HepG2 (cell line): Measurements from ENCODE around the gene MLLT11. TPM values are rescaled to one million over a fixed set of nuclear protein-coding genes. Genes with fewer than 3 reads are reported as not detected.

Experiments
- ATAC-seq: fragments of 200-7000 bp; cut with Tn5 transposase; 3 replicates; pipeline ENCODE4 v1.9.1; 2020; ENCODE audit warnings: mild to moderate bottlenecking, moderate library complexity
- BruUV-seq: library from RNA; stranded (reverse); fragments of 400-500 nt; replicated peaks from 2 replicates; lab custom pipeline; 2021; lab: Mats Ljungman, UMichigan
- CTCF ChIA-PET: fragments of 300-600 bp; formaldehyde crosslinking; extraction: SDS; loops from one replicate; lab custom pipeline; 2021; ENCODE audit warnings: low total read pairs, inconsistent platforms, low intra/inter-chr PET ratio; lab: Yijun Ruan, JAX
- POLR2A ChIA-PET: fragments of 350-600 bp; sonication (Branson Sonifier 250); formaldehyde crosslinking; loops from one replicate; lab custom pipeline; 2020; ENCODE audit warnings: antibody characterized with exemption, inconsistent platforms; lab: Yijun Ruan, JAX
- DNase-seq: peaks from one replicate; pipeline ENCODE4 v3.0.0-alpha.2; 2015; ENCODE audit warnings: low spot score
- FAIRE-seq: peaks from 3 replicates; lab custom pipeline; 2011; peaks lifted over from hg19 to GRCh38; lab: Jason Lieb, UNC
- H2AFZ ChIP-seq: one replicate; pipeline ENCODE4 v1.6.1; 2011; ENCODE audit warnings: low read length, inconsistent platforms
- H3K27ac ChIP-seq: fragments of 300-600 bp; 3 replicates; pipeline ENCODE4 v1.8.0; 2011; ENCODE audit warnings: mixed run types, mild to moderate bottlenecking, mixed read lengths, low read length, inconsistent platforms; ENCODE audit not compliant: insufficient read depth; ENCODE audit errors: extremely low read length
- H3K27me3 ChIP-seq, 2 experiments: fragments of 200-600 bp in 1 of 2; 2 replicates in 1 of 2; 3 replicates in 1 of 2; pipeline versions ENCODE4 v1.6.0 to v1.8.0; 2011; ENCODE audit warnings: low read length in 2 of 2, mild to moderate bottlenecking in 2 of 2, moderate library complexity in 2 of 2, inconsistent platforms in 1 of 2; ENCODE audit not compliant: insufficient read depth in 2 of 2, control insufficient read depth in 1 of 2
- H3K36me3 ChIP-seq, 2 experiments: fragments of 200-600 bp in 1 of 2; replicated peaks in 1 of 2; 2 replicates in 1 of 2; 3 replicates in 1 of 2; pipeline versions ENCODE4 v1.5.1 to v1.8.0; 2011; ENCODE audit warnings: low read length in 2 of 2, inconsistent platforms in 1 of 2; ENCODE audit not compliant: insufficient read depth in 2 of 2, control insufficient read depth in 1 of 2
- H3K4me1 ChIP-seq: 2 replicates; pipeline ENCODE4 v1.5.1; 2012; ENCODE audit warnings: low read length, inconsistent platforms; ENCODE audit not compliant: insufficient read depth
- H3K4me2 ChIP-seq: 2 replicates; pipeline ENCODE4 v1.6.0; 2011; ENCODE audit warnings: low read depth, low read length, inconsistent platforms
- H3K4me3 ChIP-seq, 3 experiments: fragments of 200-600 bp in 1 of 3; sonication (generic), shearing (Covaris generic) in 1 of 3; replicated peaks in 1 of 3; 2 replicates each; pipeline ENCODE4 v1.5.1; 2011 to 2016; ENCODE audit warnings: low read length in 3 of 3, inconsistent platforms in 2 of 3, low read depth in 2 of 3, mild to moderate bottlenecking in 2 of 3, control low read depth in 1 of 3, mixed read lengths in 1 of 3; ENCODE audit not compliant: insufficient read depth in 1 of 3
- H3K79me2 ChIP-seq: one replicate; pipeline ENCODE4 v1.6.1; 2011; ENCODE audit warnings: low read length, inconsistent platforms; ENCODE audit not compliant: insufficient read depth
- H3K9ac ChIP-seq: 2 replicates; pipeline ENCODE4 v1.6.0; 2011; ENCODE audit warnings: mild to moderate bottlenecking, low read depth, low read length, inconsistent platforms; ENCODE audit not compliant: insufficient read depth
- H3K9me3 ChIP-seq: 2 replicates; pipeline ENCODE4 v1.5.1; 2012; ENCODE audit warnings: mild to moderate bottlenecking, low read length
- H4K20me1 ChIP-seq: 2 replicates; pipeline ENCODE4 v1.6.0; 2011; ENCODE audit warnings: inconsistent platforms, mild to moderate bottlenecking, low read length, moderate library complexity; ENCODE audit not compliant: insufficient read depth
- AGO2 ChIP-seq: fragments of 200-400 bp; formaldehyde crosslinking; optimal IDR thresholded peaks from 2 replicates; pipeline ENCODE3; 2017; ENCODE audit warnings: mild to moderate bottlenecking, low read depth, low read length, moderate library complexity
- AHR ChIP-seq: IDR thresholded peaks from 2 replicates; pipeline ENCODE4 v1.6.1; 2018; ENCODE audit warnings: missing genetic modification reagents, missing compliant biosample characterization
- ARNTL ChIP-seq: sonication (generic); formaldehyde crosslinking; IDR thresholded peaks from 2 replicates; pipeline ENCODE4 v1.4.0; 2020; ENCODE audit warnings: mild to moderate bottlenecking, missing genetic modification reagents
- DNMT3B ChIP-seq: conservative IDR thresholded peaks from 2 replicates; pipeline ENCODE4 v1.6.1; 2016; ENCODE audit warnings: missing biosample characterization, control low read depth
- HHEX ChIP-seq: IDR thresholded peaks from 2 replicates; pipeline ENCODE4 v1.6.1; 2016; ENCODE audit warnings: control low read depth
- PTBP1 ChIP-seq: fragments of 200-400 bp; formaldehyde crosslinking; IDR thresholded peaks from 2 replicates; pipeline ENCODE4 v1.6.1; 2018; ENCODE audit warnings: low read length, low read depth; ENCODE audit not compliant: poor library complexity, severe bottlenecking
- ZFP82 ChIP-seq: sonication (generic); formaldehyde crosslinking; IDR thresholded peaks from 2 replicates; pipeline ENCODE4 v1.5.1; 2020; ENCODE audit warnings: mild to moderate bottlenecking, missing genetic modification reagents, borderline replicate concordance
- ZKSCAN1 ChIP-seq: fragments of 150-350 bp; IDR thresholded peaks from 2 replicates; pipeline ENCODE4 v1.6.1; 2014; ENCODE audit warnings: low read length
- ZNF253 ChIP-seq: sonication (generic); formaldehyde crosslinking; IDR thresholded peaks from 2 replicates; pipeline ENCODE4 v1.8.0; 2022; ENCODE audit warnings: mild to moderate bottlenecking, missing genetic modification reagents, borderline replicate concordance
- ZNF296 ChIP-seq: sonication (generic); formaldehyde crosslinking; conservative IDR thresholded peaks from 2 replicates; pipeline ENCODE4 v1.5.0; 2020; ENCODE audit warnings: mild to moderate bottlenecking, missing genetic modification reagents
- ZNF510 ChIP-seq: sonication (generic); formaldehyde crosslinking; IDR thresholded peaks from 2 replicates; pipeline ENCODE4 v1.4.0; 2020; ENCODE audit warnings: low read depth, mild to moderate bottlenecking, missing genetic modification reagents
- ZNF570 ChIP-seq: sonication (generic); formaldehyde crosslinking; IDR thresholded peaks from 2 replicates; pipeline ENCODE4 v1.4.0; 2020; ENCODE audit warnings: mild to moderate bottlenecking, missing genetic modification reagents, borderline replicate concordance
- ZNF792 ChIP-seq: IDR thresholded peaks from 2 replicates; pipeline ENCODE4 v1.6.1; 2016
- WGBS: methylation state at CpG from one replicate; pipeline ENCODE4 v1.1.6; 2017; ENCODE audit warnings: low lambda C conversion rate; 5-methylcytosine and 5-hydroxymethylcytosine counted together
- in situ Hi-C: cut with HindIII; loops from 2 replicates; pipeline ENCODE4 v1.10.0; 2017; ENCODE audit warnings: low pct_unique_long_range_greater_than_20kb; ENCODE audit not compliant: extremely low pct_ligation_motif_present
- intact Hi-C: fragments of 100-400 bp; cut with micrococcal nuclease; formaldehyde crosslinking; loops from one replicate; pipeline ENCODE4 v1.10.0; 2022; ENCODE audit not compliant: unreplicated experiment
- polyA plus RNA-seq, 8 experiments: library from polyadenylated mRNA; depleted of rRNA in 3 of 8; stranded (reverse) in 7 of 8; unstranded in 1 of 8; fragments of >200 nt; fragmentation: Illumina TruSeq in 4 of 8; extraction: Trizol in 4 of 8; gene quantifications; 2 replicates each; pipeline versions ENCODE4 v1.2.1 to v1.2.3, GENCODE V29; 2011 to 2016; ENCODE audit warnings: low read depth in 4 of 8, missing spikeins in 1 of 8, mixed read lengths in 1 of 8; ENCODE audit not compliant: insufficient read depth in 1 of 8
- total RNA-seq, 5 experiments: library from RNA; depleted of rRNA; stranded (reverse); fragments of >200 nt; fragmentation: Illumina TruSeq; extraction: Trizol; gene quantifications; 2 replicates each; pipeline ENCODE4 v1.2.3, GENCODE V29; 2016; ENCODE audit warnings: low read depth in 1 of 5
- TF ChIP-seq, protein P1 (sequence below): sonication (generic); formaldehyde crosslinking; IDR thresholded peaks from 2 replicates; pipeline ENCODE4 v1.4.0; 2020; ENCODE audit warnings: missing genetic modification reagents
- TF ChIP-seq, protein P2 (sequence below): fragments of 450-650 bp; IDR thresholded peaks from 2 replicates; pipeline ENCODE4 v1.6.1; 2016
- TF ChIP-seq, protein P3 (sequence below): sonication (generic); formaldehyde crosslinking; IDR thresholded peaks from 2 replicates; pipeline ENCODE4 v1.5.0; 2020; ENCODE audit warnings: missing genetic modification reagents

The MLLT11 gene
- total and polyA plus RNA-seq, 2 of the 13 experiments (the other 11 are each of a cell fraction or from before 2014, with no cell fraction given), result 0.21 to 0.22 TPM

DNA sequence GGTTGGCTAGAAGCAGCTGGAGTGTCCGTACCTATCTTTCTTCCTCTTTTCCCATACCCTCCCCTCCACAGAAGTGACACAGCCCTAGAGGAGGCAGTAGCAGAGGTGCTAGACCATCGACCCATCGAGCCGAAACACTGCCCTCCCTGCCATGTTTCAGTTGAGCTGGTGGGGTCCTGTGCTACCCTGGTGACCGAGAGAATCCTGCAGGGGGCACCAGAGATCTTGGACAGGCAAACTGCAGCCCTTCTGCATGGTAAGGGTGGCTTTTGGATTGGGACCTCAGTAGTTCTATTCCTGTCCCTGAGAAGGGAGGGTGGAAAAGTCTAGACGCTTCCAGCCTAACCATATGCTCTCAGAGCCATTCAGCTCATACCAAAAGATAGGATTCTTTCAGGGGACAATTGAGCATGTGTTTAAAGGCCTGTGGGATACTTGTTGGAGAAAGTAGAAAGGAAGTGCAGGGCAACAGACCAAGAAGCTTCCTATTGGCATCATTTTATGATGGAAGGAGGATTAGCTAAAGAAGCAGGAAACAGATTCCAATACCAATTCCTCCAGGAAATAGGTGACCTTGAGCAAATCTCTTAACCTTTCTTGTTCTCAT, 35.6 kb upstream of the MLLT11 start (continued):
- TF ChIP-seq PTBP1 (no peak), ZNF296 (CRISPR knock-in tag) (no peak)

DNA sequence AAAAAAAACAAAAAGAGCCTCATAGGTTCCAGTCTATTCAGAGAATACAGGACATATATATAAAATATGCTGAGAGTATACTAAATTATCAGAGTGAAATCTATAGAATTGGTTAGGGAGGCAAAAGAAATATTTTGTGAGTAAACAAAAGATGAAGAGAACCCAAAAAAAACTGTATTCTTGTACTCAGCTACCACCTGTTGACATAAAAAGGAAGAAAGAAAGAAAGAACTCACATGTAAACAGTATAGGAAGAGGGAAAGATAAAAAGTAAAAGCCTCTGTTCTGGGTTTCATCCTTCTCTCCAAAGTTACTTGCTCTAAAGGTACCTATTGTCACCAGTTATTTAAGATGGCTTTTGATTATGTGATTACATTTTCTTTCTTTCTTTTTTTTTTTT, 33.7 kb upstream of the MLLT11 start:
- intact Hi-C loops, result no loop called here
- no peak for FAIRE-seq

DNA sequence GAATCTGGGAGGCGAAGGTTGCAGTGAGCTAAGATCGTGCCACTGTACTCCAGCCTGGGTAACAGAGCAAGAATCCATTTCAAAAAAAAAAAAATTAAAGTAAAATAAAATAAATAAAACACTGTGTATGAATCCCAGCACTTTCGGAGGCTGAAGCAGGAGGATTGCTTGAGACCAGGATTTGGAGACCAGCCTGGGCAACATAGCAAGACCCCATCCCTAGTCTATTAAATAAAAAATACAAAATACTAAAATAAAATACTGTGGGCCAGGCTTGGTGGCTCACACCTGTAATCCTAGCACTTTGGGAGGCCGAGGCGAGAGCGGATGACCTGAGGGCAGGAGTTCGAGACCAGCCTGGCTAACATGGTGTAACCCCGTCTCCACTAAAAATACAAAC, 28.0 kb upstream of the MLLT11 start:
- DNase-seq (no peak), ATAC-seq (no peak), FAIRE-seq (no peak)
- no TSS peak for BruUV-seq
- no peaks in the 10 kb centered on the region for H4K20me1 ChIP-seq
- no peaks in the 10 kb centered on the region for H3K4me1 ChIP-seq
- H3K4me2 ChIP-seq, result no peak overlapping the region
- H3K79me2 ChIP-seq, result no peaks in the 10 kb centered on the region
- H2AFZ ChIP-seq, result no peak overlapping the region
- WGBS, result 97% methylated on average over 8 of the region's 8 CpGs
- H3K36me3 ChIP-seq, result peaks cover 8 to 47% of the 10 kb centered on the region in 2 experiments; a peak in 4 of 5 replicates
- CTCF ChIA-PET, result no interaction called here
- no peak overlapping the region for H3K4me3 ChIP-seq
- H3K27me3 ChIP-seq, result no peaks in the 10 kb centered on the region
- H3K9ac ChIP-seq, result no peak overlapping the region
- intact Hi-C loops, result no loop called here
- POLR2A ChIA-PET, result no interaction called here
- no peaks in the 10 kb centered on the region for H3K9me3 ChIP-seq
- TF ChIP-seq DNMT3B (CRISPR knock-in tag), result no peak
- no peak for TF ChIP-seq ZNF792 (CRISPR knock-in tag)
- no peak for TF ChIP-seq ARNTL (CRISPR knock-in tag)
- TF ChIP-seq ZNF510 (CRISPR knock-in tag), result no peak
- TF ChIP-seq ZNF570 (CRISPR knock-in tag), result no peak
- TF ChIP-seq, protein P1, sequence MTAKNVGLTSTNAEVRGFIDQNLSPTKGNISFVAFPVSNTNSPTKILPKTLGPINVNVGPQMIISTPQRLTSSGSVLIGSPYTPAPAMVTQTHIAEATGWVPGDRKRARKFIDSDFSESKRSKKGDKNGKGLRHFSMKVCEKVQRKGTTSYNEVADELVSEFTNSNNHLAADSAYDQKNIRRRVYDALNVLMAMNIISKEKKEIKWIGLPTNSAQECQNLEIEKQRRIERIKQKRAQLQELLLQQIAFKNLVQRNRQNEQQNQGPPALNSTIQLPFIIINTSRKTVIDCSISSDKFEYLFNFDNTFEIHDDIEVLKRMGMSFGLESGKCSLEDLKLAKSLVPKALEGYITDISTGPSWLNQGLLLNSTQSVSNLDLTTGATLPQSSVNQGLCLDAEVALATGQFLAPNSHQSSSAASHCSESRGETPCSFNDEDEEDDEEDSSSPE, result no peak
- TF ChIP-seq, protein P2, sequence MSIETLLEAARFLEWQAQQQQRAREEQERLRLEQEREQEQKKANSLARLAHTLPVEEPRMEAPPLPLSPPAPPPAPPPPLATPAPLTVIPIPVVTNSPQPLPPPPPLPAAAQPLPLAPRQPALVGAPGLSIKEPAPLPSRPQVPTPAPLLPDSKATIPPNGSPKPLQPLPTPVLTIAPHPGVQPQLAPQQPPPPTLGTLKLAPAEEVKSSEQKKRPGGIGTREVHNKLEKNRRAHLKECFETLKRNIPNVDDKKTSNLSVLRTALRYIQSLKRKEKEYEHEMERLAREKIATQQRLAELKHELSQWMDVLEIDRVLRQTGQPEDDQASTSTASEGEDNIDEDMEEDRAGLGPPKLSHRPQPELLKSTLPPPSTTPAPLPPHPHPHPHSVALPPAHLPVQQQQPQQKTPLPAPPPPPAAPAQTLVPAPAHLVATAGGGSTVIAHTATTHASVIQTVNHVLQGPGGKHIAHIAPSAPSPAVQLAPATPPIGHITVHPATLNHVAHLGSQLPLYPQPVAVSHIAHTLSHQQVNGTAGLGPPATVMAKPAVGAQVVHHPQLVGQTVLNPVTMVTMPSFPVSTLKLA, result no peak
- TF ChIP-seq, protein P3, sequence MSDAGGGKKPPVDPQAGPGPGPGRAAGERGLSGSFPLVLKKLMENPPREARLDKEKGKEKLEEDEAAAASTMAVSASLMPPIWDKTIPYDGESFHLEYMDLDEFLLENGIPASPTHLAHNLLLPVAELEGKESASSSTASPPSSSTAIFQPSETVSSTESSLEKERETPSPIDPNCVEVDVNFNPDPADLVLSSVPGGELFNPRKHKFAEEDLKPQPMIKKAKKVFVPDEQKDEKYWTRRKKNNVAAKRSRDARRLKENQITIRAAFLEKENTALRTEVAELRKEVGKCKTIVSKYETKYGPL (CRISPR knock-in tag), result no peak
- no peak for TF ChIP-seq ZFP82
- TF ChIP-seq ZKSCAN1, result no peak
- TF ChIP-seq ZNF253 (CRISPR knock-in tag), result no peak
- no peak for TF ChIP-seq HHEX (CRISPR knock-in tag)
- no peak overlapping the region for H3K27ac ChIP-seq
- in situ Hi-C loops, result no loop called here

More for the DNA sequence above, 33.7 kb upstream of the MLLT11 start:
- no TSS peak for BruUV-seq
- ChIA-PET POLR2A (no interaction called here), CTCF (no interaction called here)
- DNase-seq (no peak), ATAC-seq (no peak)
- Histone ChIP-seq H3K36me3 (peaks cover 10 to 52% of the 10 kb centered on the region in 2 experiments), H3K27ac (no peak overlapping the region), H3K27me3 (no peaks in the 10 kb centered on the region), H3K4me1 (no peaks in the 10 kb centered on the region), H3K79me2 (no peaks in the 10 kb centered on the region), H3K9me3 (no peaks in the 10 kb centered on the region), H3K9ac (no peak overlapping the region), H3K4me3 (no peak overlapping the region), H3K4me2 (no peak overlapping the region), H2AFZ (no peak overlapping the region), H4K20me1 (no peaks in the 10 kb centered on the region)
- in situ Hi-C loops, result no loop called here
- TF ChIP-seq AGO2 (no peak), AHR (CRISPR knock-in tag) (no peak)
